OCI-LY3 (cell line): Measurements from ENCODE around the gene DNAH17.

Experiments
- CTCF ChIP-seq: fragments of 200-600, 300-600 bp; sonication (generic); IDR thresholded peaks from 2 replicates; pipeline ENCODE4 v1.5.1; 2014; ENCODE audit warnings: antibody characterized with exemption, low read length, low read depth
- EZH2phosphoT487 ChIP-seq: fragments of 200-600 bp; shearing (Covaris generic); IDR thresholded peaks from 2 replicates; pipeline ENCODE4 v1.6.1; 2018; ENCODE audit warnings: antibody characterized with exemption, mixed run types, low read depth

GRCh38 chr17:78493853-78494695, 83.1 kb downstream of the DNAH17 start:
- TF ChIP-seq CTCF (no peak), EZH2phosphoT487 (no peak)
